Measurements from ENCODE around the gene VIPR2.

Gene VIPR2

DNA sequence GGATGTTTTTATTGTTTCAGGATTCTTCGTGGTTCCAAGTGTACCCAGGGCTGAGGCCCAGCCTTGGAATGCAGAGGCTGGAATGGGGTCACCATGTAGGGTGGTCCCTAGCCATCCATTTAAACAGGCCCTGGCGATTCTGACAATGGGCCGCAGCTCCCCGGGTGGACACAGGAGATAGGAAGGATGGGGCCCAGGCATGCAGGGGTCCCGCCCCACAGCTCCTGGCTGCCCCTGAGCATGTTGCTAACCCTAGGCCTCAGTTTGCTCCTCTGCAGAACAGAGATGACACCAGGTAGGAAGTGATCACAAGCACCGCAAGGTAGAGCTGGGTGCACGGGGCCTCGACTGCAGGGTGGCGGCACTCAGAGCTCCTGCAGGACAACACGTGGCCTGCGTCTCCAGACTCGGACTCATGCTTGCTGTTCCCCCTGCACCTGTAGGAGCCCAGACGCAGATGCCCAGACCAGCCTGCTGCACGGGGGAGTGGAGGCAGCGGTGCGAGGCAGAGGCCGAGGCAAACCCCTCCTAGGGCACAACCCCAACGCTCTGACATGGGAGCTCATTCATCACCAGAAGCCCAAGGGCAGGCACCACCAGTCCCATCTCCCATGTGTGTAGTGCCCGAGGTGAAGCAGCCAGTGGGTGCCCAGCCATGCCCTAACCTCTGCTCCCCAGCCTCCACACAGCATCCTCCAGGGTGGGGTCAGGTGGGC is 25.5 kb downstream of the VIPR2 start:
- DNase-seq: no peak

DNA sequence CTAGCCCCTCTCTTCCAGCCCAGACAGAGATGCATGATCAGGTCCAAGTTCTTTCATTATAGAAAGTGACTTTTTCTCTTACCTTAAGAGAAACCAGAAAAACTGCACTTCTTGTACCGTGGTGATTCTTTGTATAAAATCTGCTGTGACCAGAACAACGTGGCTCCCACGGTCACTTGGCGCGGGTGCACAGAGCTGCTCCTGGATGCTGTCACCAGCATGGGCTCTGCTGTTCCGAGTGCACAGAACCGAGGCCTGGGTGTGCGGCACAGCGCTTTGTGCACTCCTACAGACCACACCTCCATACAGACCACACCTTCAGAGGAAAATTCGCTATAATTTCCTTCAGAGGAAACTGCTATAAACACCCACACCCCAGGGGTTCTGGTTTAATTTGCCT is 26.0 kb downstream of the VIPR2 start:
- no peak for DNase-seq

DNA sequence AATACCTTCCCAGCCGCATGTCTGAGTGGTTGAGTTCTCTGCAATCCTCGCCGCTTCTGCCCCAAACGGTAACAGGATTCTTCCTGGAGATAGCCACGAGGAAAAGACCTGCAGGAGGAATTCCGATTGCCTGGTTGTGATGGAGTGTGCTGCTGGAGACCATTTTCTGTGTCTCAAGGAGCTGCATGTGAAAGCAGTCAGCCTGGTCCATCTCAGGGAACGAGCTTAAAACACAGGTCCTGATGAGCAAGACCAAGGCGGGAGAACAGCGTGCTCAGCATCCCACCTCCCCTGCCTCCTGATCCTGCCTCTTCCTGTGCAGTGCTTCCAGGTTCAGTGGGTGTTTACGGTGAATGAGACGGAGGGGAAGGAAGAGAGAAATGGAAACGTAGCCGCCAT is 26.5 kb downstream of the VIPR2 start:
- DNase-seq: no peak

DNA sequence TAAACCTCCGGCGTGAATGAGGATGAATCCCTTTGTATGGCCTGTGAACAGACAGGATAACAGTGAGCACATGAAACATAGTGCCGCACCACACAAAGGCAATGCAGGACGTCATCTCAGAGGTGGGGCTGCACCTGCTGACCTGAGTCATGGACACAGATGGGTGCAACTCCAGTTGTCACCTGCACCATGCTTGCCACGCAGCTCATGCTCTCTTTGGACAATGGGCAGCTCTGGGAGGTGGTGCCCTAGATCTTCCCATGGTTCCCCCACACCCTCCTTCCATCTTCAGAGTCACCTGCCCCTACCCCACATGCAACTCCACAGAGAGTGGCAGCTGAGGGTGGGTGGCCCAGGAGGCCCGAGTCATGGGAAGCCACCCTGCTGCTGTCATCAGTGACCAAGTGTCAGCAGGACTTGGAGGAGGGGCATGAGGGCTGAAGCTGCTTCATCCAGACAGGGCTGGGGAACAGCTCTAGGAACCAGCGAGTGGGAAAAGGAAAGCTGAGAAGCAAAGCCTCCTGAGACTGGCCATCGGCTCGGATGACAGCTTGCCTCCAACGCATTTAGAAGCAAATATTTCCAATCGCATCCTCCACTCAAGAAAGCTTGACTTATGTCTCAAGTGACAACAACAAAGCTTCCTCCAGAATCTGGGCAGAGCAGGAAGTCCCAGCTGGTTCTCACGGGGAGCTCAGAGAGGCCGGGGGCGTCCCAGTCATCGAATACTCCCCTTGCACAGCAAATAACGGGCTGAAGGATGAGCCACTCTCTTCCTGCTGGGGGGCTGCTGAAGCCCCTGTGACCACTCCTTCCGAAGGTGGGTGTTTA is 27.1 kb downstream of the VIPR2 start:
- no peak for DNase-seq

DNA sequence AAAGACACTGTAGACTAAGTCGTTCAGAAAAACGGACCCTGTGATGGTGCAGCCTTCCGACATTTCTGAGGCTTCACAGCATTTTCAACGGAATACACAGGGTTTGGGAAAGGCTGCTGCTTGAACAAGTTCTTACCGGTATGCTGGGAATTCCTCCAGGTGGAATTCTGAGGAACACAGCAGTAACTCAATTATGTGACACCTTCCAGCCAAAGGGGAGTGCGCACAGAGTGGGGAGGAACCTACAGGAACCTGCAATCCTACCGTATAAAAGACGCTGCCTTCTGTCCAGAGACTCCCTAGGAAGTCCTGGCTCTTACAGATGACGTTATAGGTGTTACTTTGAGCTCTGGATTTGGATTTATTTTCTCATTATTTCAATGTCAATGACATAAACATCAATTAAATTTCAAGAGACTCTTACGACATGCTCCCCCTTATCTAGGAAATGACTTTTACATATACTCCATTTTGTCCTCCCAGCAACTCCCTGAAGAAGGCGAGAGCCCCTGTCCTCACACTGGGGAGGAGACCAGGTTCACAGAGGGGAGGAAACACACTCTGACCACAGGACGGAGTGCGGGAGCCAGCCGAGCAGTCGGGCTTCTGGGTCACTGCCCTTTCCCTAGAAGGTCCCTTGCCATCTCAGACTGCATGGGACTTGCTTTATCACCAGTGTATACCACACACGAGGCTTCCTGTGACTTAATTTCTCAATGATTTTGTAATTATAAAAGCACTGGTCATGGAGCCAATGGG is 27.9 kb downstream of the VIPR2 start:
- no peak for DNase-seq

DNA sequence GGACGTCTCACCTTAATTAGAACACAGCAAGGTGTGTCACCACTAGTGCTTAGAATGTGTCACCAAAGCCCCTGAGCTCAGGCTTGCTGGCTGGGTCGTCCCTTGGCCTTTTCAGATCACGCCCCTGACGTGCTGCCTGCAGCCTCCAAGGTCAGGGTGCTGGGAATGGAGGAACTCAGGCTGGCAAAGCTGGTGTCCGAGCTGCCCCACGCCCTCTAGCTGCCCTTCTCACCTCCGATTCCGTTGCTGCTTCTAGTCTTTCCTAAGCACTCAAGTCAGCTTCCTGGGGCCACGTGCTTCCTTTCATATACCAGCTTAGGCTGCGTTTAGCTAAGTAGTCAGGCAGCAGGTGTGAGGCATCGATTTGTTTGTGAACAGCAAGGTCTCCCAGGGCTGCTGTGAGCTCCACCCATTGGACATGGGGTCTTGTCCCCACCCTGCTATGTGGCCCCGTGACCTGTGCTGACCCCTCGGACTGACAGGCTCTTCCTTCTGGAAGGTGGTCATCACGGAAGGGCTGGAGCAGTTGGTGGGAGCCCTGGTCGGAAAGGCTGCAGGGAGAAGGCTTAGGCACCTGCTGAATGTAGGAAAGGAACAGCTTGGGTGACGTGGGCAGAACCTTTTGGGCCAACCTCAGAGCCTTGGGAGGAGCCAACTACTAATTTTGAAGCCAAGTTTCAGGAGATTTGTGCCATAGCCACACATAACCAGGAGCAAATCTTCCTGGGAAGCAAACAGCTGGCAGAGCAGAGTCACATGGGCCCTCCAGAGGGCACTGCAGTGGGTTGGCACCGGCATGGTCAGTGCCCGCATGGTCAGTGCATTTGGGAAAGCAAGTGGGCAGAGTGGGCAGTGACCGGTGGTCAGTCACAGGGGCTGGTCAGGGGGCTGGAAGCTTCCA is 28.8 kb downstream of the VIPR2 start:
- no peak for DNase-seq

DNA sequence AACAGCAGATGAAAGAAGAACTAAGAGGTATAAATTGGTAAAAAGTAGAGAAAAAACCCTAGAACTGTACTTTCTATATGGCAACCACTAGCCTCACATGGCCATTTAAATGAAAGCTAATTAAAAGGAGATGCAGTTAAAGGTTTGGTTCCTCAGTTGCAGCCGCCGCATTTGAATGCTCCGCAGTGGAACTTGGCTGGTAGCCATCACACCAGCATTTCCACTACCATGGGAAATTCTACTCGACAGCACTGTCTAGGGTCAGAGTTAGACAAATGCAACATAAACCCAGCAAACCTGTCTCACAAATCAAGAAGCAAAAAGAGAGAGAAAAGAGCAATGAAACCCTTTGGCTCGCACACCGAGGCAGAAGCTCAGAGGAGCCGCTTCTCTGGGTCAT is 29.7 kb downstream of the VIPR2 start:
- no peak for DNase-seq

DNA sequence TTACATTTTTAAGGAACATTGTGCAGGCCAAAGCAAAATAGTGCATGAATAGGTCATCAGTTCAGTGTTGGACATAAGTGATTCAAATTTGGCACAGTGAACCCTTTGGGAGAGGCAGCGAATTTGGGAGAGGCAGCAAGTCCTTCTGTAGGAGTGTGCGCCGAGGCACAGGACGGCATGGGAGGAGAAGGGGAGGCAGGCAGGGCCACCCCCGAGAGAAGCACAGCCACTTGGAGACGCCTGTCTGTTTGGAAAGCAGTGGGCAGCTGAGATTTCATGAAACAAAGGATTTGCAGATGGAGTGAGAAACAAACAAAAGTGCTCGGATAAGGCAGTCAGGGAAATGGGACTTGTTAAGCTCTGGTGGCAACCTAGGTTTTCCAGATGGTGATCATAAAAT is 30.6 kb downstream of the VIPR2 start:
- no peak for DNase-seq

DNA sequence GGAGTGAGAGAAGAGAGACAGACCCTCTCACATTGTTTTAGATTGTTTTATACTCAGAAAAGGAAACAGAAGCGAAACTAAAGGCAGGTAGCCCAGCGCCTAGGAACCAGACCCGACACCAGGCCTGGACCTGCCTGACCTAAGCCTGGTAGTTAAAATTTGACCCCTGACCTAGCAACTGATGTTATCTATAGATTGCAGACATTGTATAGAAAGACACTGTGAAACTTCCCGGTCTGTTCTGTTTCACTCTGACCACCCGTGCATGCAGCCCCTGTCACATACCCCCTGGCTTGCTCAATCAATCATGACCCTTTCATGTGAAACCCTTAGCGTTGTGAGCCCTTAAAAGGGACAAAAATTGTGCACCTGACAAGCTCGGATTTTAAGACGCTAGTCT is 31.6 kb downstream of the VIPR2 start:
- DNase-seq: no peak

DNA sequence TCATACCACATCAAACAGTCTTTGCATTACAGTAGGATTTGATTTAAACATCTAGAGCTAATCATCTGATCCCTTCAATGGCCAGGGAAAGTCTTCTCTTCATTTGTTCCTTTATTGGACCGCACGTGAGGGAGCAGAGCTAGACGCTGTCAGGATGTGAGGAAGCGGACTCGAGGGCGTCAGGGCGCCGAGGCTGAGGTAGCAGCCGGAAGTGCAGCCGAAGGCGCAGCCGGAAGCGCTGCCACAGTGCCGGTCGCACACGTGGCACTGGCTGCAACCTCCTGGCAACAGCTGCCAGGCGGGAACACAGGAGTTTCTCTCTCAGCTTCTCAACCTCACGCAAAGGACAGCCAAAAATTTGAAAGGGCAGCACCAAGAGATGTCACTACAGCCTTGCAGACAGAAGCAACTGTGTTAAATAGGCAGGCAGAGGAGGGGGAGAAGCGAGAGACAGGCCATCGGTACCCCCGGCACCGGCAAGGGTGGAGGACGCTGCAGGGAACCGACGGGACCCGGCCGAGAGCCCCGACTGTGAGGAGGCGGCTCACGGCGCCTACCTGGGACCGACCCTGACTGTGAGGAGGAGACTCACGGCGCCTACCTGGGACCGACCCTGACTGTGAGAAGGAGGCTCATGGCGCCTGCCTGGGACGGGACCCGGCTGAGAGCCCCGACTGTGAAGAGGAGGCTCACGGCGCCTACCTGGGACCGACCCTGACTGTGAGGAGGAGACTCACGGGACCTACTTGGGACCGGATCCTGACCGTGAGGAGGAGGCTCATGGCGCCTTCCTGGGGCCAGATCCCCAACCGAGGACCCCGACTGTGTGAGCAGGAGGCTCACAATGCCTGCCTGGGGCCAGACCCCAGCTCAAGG is 32.3 kb downstream of the VIPR2 start:
- DNase-seq: no peak

DNA sequence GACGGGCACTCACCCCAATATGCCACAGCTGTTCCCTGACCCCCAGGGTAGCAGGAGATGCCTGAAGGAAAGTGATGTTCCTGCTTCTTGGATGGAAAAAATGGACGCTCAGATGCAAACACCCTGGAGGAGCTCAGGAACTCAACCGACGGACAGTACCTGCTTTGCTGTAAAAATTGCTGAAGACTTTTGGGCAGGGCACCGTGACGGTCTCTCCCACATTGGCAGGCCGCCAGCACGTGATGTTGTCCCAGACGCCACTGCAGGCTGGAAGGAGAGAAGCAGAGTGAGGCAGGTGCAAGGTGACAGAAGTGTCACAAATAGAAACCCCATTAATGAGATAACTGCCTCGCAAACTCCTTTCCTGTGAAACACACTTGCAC is 35.0 kb downstream of the VIPR2 start:
- DNase-seq: no peak

DNA sequence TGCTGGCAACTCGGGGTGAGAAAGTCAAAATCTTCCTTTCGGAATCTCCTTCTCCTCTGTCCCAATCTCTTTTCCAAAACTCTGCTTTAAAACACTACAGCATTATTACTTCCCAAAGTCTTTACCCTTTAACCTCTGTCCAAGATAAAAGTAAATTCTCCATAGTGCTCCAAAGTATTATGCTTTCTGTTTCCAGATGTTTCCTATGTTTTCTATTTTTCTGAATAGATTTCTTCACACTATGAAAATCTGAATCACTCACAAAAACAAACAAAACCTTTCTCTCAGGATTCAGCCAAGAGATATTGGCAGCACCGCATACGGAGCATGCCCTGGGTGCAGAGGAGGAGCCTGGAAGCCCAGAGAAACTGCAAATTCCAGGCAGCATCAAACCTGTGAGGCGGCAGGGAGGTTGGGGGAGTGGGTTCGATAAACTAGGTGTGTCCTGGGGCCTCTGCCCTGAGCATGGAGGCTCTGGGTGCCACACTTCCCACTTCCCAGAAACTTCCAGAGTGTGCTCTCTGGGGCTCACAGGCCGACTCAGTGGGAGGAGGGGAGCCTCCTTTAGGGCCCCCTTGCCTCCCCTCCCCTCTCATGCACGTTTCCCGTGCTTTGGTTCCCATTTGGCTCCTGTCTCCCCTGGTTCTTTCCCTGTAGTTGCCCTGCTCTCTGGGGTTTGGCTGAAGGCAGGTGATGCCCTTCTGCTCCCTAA is 35.6 kb downstream of the VIPR2 start:
- no peak for DNase-seq

DNA sequence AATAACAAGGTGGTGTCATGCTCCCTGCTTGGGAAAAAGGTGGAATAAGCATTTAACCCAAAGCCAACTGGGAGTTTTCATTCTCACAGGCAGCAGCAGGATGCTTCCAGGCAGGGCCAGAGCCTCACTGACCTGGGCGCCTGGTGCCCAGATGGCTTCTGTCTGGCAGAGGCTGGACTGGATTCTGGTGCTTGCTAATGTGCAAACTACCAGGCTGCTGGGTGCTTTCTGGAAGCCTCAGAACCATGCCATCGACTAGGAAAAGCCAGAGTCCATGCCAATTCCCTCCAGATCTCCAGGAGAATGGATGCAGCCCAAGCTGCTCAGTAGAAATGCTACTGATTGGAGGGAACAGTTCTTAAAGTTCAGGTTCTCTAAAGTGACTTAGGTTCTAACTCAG is 36.2 kb downstream of the VIPR2 start:
- no peak for DNase-seq

DNA sequence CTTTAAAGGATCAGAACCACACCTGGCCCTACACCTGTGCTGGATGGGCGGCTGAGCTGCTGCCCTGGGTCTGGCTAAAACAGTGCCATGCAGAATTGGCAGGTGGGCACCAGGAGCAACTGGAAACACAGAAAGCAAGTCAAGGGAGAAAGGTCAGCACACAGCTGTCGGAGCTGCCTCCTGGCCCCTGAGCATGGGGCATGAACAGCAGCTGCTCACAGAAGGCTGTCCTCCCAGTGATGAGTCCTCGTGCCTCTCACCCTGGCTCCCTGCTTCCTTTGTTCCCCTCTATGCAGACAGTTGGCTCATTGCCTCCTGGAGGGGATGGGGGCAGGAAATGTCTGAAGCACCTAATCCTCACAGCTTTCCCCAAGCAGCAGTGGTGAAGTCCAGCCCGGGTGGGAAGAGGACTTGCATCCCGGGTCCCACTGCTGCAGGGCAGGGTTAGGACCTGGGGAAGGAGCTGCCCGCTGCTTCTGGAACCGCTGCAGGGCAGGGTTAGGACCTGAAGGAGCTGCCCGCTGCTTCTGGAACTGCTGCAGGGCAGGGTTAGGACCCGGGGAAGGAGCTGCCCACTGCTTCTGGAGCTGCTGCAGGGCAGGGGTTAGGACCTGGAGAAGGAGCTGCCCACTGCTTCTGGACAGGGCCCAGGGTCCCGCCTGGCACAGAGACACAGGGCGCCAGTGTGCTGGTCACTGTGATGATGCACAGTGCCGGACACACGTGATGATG is 37.3 kb downstream of the VIPR2 start:
- DNase-seq: no peak

DNA sequence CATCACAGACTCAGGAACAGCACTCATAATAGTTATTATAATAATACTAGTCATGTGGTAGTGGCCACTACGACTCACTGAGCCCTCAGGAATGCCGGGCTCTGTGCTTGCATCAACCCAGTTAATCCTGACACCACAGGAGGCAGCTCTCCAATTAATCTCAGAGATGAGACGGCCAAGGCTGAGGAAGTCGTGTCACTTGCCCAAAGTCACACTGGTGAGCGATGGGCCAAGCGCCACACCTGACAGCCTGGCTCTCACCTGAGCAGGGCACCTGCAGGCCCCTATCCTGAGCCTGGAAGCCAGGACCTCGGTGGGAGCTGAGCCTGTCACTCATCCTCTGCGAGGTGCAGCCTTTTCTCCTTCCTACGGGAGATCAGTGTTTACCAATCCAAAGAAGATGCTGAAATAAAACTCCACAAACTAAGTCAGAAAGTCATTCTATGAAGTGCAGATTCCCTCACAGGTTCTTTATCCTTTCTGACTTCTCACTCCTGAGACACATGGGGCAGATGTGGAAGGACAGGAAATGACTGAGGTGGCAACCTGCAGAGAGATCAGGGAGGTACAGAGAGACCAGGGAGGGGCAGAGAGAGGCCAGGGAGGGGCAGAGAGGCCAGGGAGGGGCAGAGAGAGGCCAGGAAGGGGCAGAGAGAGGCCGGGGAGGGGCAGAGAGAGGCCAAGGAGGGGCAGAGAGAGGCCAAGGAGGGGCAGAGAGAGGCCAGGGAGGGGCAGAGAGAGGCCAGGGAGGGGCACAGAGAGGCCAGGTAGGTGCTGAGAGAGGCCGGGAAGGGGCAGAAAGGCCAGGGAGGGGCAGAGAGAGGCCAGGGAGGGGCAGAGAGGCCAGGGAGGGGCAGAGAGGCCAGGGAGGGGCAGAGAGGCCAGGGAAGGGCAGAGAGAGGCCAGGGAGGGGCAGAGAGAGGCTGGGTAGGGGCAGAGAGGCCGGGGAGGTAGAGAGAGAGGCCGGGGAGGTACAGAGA is 38.5 kb downstream of the VIPR2 start:
- DNase-seq: no peak

DNA sequence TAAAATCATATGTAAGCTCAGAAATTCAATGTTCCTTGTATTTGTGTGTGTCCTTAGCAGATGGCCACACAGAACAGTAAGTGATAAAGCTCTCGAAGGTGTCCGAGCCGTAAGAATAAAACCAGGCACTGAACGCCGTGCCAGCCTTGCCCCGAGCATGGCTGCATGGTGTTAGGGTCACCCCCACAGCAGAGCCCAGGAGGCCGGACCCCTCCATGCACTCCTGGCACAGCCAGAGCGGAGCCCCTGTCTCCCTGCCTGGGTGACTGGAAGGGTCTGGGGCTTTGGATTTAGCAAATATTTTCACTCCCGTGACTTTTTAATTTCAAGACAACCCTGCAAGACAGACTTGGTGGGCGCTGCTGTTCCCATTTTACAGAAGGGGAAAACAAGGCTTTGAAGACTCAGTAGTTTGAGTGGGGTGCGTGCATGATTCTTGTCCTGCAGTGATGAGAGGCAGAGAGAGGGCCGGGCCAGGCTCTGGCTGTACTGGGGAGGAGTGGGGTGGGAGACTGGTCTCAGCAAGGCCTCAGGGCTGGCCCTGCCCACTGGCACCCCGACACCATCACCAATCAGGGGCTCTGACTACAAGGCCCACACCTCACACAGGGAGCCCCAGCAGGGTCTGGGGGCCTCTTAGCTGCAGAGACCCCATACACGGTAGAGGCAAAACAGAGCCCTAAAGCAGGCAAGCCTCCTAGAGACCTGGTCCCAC is 39.4 kb downstream of the VIPR2 start:
- no peak for DNase-seq

DNA sequence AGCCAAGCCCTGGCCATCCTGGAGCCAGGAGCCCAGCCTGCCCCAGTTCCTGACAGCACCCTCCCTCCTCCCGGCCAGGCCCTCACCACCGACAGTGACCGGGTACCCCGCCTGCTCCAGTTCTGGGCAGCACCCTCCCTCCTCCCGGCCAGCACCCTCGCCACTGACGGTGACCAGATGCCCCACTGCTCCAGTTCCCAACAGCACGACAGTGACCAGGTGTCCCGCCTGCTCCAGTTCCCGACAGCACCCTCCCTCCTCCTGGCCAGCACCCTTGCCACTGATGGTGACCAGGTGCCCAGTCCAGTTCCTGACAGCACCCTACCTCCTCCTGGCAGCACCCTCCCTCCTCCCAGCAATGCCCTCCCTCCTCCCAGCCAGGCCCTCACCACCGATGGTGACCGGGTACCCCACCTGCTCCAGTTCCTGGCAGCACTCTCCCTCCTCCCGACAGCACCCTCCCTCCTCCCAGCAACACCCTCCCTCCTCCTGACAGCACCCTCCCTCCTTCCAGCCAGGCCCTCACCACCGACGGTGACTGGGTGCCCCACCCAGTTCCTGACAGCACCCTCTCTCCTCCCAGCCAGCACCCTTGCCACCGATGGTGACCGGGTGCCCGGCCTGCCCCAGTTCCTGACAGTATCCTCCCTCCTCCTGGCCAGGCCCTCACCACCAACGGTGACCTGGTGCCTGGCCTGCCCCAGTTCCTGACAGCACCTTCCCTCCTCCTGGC is 40.3 kb downstream of the VIPR2 start:
- DNase-seq: no peak
